Activated CD4-positive, CD25-positive, alpha-beta regulatory T cell treated with anti-CD3 and anti-CD28 coated beads, Interleukin-2, amount 50 U/mL, for 16 hours (primary cell): Measurements from ENCODE around the gene TOR1AIP1.
"Not testable (repeated sequence)": the region's sequence is repeated elsewhere in the genome, so short reads cannot be mapped to it uniquely, and the experiment has no call there.

Experiments used
- DNase-seq: peaks from one replicate; pipeline ENCODE4 v3.0.0-alpha.2; 2020; ENCODE audit warnings: low read depth, low spot score

TOR1AIP1 gene, protein sequence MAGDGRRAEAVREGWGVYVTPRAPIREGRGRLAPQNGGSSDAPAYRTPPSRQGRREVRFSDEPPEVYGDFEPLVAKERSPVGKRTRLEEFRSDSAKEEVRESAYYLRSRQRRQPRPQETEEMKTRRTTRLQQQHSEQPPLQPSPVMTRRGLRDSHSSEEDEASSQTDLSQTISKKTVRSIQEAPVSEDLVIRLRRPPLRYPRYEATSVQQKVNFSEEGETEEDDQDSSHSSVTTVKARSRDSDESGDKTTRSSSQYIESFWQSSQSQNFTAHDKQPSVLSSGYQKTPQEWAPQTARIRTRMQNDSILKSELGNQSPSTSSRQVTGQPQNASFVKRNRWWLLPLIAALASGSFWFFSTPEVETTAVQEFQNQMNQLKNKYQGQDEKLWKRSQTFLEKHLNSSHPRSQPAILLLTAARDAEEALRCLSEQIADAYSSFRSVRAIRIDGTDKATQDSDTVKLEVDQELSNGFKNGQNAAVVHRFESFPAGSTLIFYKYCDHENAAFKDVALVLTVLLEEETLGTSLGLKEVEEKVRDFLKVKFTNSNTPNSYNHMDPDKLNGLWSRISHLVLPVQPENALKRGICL

DNA sequence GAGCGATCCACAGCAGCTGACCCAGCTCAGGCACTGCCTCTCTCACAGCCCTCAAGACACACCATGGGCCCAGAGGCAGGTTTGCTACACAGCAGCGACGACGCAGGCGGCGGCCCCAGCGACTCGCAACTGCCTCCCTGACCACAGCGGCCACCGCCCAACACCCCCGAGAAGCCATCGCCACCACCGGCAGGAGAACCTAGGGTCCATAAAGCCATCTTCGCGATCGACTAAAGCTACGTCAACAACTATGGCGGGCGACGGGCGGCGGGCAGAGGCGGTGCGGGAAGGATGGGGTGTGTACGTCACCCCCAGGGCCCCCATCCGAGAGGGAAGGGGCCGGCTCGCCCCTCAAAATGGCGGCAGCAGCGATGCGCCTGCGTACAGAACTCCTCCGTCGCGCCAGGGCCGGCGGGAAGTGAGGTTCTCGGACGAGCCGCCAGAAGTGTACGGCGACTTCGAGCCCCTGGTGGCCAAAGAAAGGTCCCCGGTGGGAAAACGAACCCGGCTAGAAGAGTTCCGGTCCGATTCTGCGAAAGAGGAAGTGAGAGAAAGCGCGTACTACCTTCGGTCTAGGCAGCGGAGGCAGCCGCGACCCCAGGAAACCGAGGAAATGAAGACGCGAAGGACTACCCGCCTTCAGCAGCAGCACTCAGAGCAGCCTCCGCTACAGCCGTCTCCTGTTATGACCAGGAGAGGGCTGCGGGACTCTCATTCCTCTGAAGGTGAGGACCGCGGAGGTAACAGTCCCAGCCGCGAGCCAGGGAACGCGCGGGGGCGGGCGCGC lies at the start of gene TOR1AIP1:
TSS of gene TOR1AIP1 (plus strand) at position 33 of the 787 bp plus-strand sequence. CDS start at position 251, 218 bp downstream.
- DNase-seq = peak; percentile 94

DNA sequence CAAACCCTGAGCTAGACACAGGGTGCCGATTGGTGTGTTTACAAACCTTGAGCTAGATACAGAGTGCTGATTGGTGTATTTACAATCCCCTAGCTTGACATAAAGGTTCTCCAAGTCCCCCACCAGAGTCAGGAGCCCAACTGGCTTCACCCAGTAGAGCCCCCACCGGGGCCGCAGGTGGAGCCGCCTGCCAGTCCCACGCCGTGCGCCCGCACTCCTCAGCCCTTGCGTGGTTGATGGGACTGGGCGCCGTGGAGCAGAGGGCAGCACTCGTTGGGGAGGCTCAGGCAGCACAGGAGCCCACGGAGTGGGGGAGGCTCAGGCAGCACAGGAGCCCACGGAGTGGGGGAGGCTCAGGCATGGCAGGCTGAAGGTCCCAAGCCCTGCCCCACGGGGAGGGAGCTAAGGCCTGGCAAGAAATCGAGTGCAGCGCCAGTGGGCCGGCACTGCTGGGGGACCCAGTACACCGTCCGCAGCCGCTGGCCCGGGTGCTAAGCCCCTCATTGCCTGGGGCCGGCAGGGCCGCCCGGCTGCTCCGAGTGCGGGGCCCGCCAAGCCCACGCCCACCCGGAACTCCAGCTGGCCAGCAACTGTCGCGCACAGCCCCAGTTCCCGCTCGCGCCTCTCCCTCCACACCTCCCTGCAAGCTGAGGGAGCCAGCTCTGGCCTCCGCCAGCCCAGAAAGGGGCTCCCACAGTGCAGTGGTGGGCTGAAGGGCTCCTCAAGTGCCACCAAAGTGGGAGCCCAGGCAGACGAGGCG lies 45.2 kb upstream of the TOR1AIP1 start:
- DNase-seq = not testable (repeated sequence)

DNA sequence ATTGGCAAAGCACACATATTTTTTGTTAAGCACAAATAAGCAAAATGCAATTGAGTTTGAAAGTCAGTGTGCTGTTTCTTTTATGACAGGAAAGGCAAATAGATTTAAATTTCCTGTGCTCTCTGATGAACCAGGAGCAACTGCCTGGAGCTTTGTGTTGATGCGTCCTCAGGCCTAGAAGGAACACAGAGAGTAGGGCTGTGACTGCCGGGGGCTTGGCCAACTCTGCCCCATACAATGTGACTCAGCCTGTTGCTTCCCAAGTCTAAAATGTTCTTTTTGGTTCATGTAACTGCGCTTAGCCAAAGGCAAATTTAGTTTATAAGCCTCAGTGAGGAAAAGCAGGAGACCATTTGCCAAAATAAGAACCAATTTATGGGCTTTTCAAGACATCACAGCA lies 42.0 kb upstream of the TOR1AIP1 start:
- DNase-seq = no peak

DNA sequence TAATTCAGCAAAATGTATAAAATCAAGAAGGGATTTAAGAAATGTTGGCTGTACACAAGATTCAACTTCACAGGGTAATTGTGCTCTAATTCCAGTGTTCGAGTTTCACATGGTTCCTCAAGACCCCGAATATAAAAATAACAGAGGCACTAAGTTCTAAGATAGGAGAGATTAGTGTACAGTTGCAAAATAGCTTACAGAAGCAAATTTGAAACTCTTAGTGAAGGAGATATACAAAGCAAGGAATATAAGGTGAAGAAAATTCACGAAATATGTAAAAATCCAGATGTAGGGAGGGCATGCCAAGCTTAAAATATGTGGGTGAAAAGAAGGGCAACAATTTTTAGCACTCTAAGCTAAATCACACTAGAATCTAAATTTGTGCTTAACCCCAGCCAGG lies 33.9 kb upstream of the TOR1AIP1 start:
- no peak for DNase-seq

DNA sequence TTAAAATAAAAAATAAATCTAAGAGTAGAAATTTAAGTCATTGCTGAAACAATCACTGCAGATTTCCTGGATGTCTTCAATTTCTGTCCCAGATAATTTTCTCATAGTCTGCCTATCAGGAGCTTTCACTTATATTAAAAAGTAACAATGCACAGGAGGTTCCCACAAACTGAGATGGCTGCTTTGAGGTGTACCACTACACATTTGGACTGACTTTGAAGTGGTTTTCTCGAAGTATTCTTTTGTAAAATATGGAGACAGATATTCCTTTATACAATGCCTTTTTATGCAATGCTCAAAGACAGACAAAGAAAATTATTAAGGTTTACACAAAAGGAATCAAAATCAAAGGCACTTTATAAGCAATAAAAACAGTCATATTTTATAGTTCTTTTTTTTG lies 29.0 kb upstream of the TOR1AIP1 start:
- no peak for DNase-seq

DNA sequence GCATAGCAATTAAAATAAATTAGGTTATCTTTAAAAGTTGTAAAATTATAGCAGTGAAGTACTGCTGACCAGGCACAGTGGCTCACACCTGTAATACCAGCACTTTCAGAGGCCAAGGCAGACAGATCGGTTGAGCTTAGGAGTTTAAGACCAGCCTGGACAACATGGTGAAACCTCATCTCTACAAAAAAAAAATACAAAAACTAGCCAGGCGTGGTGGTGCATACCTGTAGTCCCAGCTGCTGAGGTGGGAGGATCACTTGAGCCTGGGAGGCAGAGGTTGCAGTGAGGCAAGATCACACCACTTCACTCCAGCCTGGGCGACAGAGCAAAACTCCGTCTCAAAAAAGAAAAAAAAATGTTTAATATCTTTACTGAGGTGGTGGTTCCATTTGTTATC lies 26.3 kb upstream of the TOR1AIP1 start:
- DNase-seq = not testable (repeated sequence)

DNA sequence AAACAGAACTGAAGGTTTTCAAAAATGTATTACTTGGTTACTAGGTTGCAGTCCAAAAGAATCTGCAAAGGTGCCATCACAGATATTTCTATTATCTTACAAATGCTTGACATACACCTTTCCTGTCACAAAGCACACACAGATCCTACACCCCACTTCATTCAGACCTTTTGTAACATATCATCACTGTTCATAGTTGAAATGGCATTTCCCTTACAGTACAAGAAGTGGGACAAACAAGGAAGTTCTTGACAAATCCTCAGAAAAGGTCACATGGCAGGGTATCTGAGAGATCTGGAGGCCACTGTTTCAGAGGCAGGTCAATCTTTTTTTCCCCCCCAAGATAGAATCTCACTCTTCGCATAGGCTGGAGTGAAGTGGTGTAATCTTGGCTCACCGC lies 25.8 kb upstream of the TOR1AIP1 start:
- no peak for DNase-seq

DNA sequence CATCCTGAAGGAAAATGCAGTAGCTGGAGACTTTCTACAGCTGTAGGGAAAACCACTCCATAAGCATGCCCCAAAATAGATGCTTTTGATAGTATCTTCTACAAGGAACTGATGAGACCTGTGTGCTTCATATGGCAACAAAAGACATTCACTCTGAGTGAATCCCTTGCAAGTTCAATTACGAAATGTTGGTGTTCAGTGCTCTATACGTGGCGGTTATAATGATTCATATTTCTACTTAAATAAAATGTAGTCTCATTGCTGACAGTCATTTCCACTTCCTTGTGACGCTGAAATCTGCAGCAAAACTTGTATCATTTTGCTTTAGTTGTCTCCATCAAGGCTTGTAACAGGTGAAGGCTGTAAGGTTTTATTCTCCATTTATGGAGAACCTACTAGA lies 25.1 kb upstream of the TOR1AIP1 start:
- no peak for DNase-seq

DNA sequence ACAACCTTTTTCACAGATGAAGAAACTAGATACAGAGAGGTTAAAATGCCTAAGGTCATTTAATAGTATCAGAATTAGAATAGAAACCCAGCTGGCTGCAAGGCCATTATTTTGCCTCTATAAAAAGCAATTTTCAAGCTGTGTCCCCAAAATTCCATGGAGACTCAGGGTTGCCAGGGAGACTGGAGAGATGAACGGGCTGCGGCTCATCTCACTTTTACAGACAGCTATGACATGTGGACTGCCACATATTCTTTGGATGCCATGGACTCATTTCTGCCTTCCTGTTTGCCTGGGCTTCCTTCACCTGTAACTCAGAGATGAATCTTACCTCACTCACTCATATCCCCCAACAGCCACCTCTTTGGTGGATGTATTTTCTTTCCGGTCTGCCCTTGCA lies 21.4 kb upstream of the TOR1AIP1 start:
- DNase-seq = no peak

DNA sequence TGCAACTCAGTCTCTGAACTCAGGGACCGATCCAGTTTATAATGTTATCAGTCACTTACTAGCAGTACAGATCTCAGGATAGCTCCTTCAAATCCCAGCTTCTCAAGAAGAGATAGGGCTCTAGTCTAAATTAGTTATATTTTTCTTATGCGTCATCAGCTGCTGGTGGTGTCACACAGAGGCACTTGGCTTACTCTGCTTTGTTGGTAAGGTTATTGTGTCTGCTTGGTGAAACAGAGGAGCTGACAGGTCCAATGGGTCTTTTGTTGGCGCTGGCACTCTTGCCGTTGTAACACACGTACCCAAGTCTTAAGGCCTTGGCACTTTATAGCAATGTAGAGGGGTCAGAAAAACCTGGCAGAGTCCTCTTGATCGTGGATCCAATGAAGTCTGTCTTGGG lies 16.7 kb upstream of the TOR1AIP1 start:
- DNase-seq = no peak

DNA sequence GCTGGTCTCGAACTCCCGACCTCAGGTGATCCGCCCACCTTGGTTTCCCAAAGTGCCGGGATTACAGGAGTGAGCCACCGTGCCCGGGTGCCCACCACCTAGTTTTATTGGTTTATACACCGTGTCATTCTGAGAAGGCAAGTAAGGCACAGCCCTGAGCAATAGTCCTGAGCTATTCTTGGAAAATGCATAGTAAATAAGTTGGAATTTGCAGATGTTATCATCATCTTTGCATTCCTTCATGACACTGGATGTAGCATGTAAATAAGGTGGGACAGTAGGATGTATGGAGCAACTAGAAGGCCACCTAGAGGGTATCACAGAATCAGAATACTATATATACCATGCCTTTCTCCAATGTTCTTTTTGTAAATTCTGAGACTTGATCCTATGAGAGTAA lies 15.5 kb upstream of the TOR1AIP1 start:
- no peak for DNase-seq

DNA sequence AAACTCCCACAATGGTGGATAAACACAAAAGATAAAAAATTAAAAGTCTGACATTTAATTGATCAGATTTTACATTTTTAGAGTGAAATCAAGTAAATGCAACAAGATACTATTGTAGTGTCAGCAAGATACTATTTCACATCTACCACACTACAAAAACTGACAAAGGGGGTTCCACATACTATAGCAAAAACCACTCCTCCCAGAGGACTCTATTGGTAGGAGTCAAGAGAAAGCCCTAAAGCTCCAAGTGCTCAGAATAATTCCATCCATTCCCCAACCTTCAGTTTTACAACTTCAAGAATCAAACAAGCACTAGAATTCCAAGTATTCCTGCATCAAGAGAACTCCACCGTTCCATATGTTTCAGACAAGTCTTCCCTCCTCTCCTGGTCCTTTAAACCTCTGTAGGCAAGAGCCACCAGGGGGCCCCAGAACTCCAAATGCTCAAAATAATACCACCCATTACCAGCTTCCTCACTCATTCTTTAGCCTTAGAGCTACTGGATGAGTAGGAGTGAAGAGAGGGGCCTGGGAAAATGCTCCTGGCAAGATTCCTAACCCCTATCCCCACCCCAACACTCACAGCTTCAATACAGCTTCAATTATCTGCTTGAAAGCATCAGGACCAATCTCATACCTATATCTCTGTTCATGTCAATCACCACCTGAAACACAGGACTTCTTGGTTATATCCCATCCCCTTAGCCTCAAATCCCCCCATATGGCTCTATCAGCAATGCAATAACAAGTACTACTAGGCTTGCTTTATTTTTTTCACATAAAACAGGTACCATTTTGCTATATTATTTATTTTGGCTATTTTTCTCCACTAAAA lies 14.4 kb upstream of the TOR1AIP1 start:
- DNase-seq = peak; percentile 24

DNA sequence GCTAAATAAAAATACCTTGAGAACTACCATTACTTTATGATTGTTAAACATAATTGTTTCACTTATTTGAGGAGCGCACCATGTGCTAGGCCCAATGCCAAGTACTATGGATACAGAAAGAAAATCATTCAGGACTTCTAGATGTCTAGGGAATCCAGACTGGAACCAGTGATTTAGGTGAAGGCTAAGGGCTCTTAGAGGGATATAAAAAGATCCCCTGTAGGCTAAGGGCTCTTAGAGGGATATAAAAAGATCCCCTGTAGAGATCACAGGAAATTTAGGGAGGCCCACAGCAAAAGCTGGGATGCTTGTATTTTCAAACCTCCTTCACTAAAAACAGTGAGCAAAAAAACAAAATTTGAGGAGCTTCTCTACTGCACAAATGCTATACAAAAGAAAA lies 11.2 kb upstream of the TOR1AIP1 start:
- DNase-seq = no peak

DNA sequence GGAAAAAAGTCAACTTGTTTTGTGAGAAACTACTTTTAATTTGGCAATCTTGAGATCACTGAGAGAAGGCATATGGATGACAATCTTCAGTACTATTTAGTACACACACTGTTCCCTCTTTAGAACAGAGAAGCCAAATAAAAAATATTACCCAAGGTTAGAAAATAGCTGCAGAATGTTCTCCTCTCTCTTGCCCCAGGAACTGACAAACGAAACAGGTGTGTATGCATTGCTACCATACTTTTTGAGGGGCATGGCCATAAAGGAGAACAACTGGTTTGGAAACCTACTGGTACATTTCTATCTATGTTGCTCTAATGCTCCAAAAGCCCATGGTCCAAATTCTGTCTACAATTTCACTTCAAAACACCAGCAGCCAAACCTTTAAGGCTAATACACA lies 10.1 kb upstream of the TOR1AIP1 start:
- no peak for DNase-seq

DNA sequence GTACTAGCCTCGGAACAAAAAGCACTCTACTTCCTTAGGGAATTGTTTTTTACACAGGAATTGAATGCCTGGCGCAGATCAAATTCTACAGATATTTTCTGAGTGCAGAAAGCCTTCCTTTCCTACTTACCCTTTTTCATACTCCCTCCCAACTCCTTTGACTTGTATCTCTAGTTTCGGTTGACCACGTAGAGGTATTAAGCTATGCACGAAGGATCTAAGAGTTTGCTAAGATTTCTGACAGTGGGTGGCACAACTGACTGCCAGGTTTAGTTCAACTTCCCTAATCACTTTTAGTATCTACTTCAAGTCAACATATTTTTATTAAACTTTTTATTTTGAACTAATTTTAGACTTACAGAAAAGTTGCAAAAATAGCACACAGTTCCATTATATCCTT lies 9.5 kb upstream of the TOR1AIP1 start:
- no peak for DNase-seq

DNA sequence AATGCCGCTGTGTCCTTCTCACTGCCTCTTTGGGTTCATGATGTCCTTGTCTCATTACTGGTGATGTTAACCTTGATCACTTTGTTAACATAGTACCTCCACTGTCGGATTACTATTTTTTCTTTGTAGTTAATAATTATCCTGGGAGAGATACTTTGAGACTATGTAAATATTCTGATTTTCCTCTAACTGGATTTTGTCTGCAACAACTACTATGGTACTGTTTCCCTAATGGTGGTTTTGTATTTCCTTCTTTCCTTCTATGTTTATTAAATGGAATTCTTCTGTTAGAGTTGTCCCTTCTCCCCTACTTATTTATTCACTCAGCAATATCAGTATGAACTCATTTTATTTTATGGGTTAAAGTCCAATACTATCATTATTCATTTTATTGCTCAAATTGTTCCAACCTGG lies 8.6 kb upstream of the TOR1AIP1 start:
- DNase-seq = no peak

DNA sequence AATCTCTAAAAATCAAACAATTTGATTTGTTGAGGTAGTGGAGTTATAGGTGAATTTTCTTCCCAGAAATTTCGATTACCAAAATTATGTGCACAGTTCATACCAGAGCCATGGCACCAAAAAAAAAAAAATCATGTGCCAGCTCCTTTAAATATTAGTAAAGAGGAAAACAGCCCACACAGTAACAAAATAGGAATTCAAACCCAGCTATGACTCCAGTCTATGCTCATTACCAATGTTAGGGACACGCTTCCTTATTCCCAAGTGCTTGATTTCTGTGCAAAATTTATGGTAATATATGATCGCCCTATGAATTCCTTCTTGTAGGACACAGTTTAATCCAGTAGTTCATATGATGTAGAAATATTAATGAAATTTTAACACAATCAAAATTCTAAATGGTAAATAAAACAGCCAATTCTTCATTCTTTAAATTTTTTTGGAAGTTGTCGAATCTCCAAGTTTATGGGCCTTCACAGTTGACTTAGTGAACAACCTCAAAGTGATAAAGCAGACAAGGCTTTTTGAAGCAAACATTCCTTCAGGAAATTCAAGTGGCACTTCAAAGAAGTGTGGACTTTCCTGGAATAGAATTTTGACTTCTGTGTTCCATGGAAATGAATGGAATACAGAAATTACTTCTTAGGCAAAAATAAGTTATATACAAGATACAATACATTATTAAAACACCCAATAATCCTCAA lies 6.3 kb upstream of the TOR1AIP1 start:
- DNase-seq = no peak

DNA sequence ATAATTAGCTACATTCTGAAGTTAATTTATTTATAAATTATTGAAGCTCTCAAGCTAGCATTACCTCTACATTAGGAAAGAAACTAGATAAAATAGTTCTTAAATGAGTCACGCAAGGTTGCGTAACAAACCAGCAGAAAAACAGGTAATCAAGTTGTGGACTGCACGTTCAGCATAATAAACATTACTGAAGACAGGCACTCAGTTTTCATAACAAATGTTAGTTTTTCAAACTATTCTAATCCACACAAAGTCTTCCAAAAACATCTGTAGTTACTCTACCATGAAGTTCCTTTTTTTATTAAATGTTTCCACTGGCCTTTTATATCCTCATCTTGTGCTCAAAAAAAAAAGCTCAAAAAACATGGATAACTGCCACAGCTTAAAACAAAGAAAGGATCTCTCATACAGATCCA lies 5.8 kb upstream of the TOR1AIP1 start:
- no peak for DNase-seq

DNA sequence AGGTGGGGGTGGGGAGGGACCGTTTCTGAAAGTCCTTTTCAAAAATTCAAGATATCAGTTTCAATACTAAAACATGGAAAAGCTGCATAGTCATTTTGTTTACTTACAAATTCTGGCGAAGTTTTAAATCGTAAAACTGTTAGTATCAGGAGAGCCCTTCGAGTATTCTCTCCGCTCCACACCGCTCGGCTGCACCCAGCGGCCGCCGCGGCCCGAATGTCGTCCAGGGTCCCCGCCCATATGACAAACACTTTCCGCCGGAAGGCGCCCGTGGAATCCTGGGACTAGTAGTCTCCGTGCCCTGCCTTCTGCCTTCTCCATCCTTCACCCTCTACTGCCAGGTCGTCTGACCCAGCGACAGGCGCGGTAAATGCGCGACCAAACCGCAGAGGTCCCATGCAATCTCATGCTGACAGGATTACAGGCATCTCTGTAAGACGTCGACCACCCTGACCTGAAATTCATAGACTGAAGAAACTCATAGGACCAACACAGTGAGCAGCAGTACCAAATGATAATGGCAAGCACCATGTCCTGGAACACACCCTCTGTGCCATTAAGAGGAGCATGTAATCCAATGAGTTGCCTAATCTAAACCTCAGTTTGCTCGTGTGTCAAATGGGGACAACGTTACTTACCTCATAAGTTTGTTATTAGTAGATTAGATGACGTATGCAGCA lies 4.4 kb upstream of the TOR1AIP1 start, which contains the start of gene TOR1AIP2:
TSS of gene TOR1AIP2 (minus strand) at position 218 of the 680 bp plus-strand sequence. CDS start 25,138 bp downstream, outside the sequence.
- peak; percentile 79 for DNase-seq

DNA sequence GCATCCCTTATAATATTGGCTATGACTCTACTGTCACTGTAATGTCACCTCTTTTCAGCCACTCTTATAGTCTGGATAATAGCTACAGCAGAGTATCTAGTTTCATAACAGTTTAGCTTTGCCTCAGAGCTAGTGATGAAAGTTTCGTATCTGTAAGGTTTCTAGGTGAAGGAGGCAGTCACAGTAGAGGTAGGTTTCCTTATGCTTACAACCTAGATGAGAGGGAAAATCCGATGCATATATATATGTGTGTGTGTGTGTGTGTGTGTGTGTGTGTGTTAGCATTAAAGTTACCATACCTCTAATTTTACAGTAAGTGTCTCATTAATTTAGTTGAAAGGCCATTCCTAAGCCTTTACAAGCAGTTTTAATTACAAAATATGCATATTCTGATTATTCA lies 2.3 kb upstream of the TOR1AIP1 start:
- no peak for DNase-seq
